Transverse colon (tissue), 4 donors: ENCODE results near the gene SART3. TPM values are rescaled to one million over a fixed set of nuclear protein-coding genes. Genes with fewer than 3 reads are reported as not detected.

ENCODE experiments used
- DNase-seq: peaks from one replicate; pipeline ENCODE4 v3.0.0-alpha.2; 2019
- H3K27ac ChIP-seq, 4 donors: fragments of 200-600 bp; sonication (generic); 2 replicates each; pipeline ENCODE4 v1.5.1; 2016 to 2018; ENCODE audit warnings: inconsistent platforms in 4 of 4
- H3K27me3 ChIP-seq: fragments of 200-600 bp; sonication (generic); 2 replicates; pipeline ENCODE4 v1.5.1; 2017; ENCODE audit warnings: inconsistent platforms
- H3K36me3 ChIP-seq, 4 donors: fragments of 200-600 bp; sonication (generic); 2 replicates each; pipeline ENCODE4 v1.5.1; 2017 to 2019; ENCODE audit warnings: inconsistent platforms in 4 of 4
- H3K4me1 ChIP-seq, 4 donors: fragments of 200-600 bp; sonication (generic); 2 replicates each; pipeline ENCODE4 v1.5.1; 2017 to 2020; ENCODE audit warnings: inconsistent platforms in 4 of 4
- H3K4me3 ChIP-seq, 4 donors: fragments of 200-600 bp; sonication (generic); 1 replicate in 1 of 4; 2 replicates in 3 of 4; pipeline versions ENCODE4 v1.5.1 to v1.6.1; 2017 to 2019; ENCODE audit warnings: inconsistent platforms in 4 of 4
- H3K9me3 ChIP-seq, 2 donors: fragments of 200-600 bp; sonication (generic); 2 replicates each; pipeline ENCODE4 v1.5.1; 2017 to 2019; ENCODE audit warnings: inconsistent platforms in 2 of 2
- CTCF ChIP-seq, 5 experiments: fragments of 200-600 bp in 3 of 5; fragments of 450-650 bp in 2 of 5; sonication (generic) in 3 of 5; IDR thresholded peaks; 1 replicate in 2 of 5; 2 replicates in 3 of 5; pipeline ENCODE4 v1.5.1; 2016 to 2017; ENCODE audit warnings: antibody characterized with exemption in 5 of 5, inconsistent platforms in 3 of 5, mild to moderate bottlenecking in 2 of 5, moderate library complexity in 1 of 5
- EP300 ChIP-seq: sonication (generic); formaldehyde crosslinking; IDR thresholded peaks from one replicate; pipeline ENCODE4 v1.6.1; 2017; ENCODE audit warnings: antibody characterized with exemption, low read depth
- POLR2A ChIP-seq: fragments of 450-650 bp; IDR thresholded peaks from one replicate; pipeline ENCODE4 v1.6.1; 2016; ENCODE audit warnings: antibody characterized with exemption, mild to moderate bottlenecking, moderate library complexity
- POLR2AphosphoS5 ChIP-seq, 3 donors: sonication (generic); formaldehyde crosslinking; IDR thresholded peaks; one replicate each; pipeline ENCODE4 v1.6.1; 2016; ENCODE audit warnings: antibody characterized with exemption in 3 of 3
- WGBS, 2 donors: methylation state at CpG; one replicate each; pipeline ENCODE4 v1.1.5; 2018; ENCODE audit warnings: low coverage in 1 of 2; 5-methylcytosine and 5-hydroxymethylcytosine counted together
- in situ Hi-C, 4 donors: fragments of 200-750 bp; cut with MboI; loops; one replicate each; pipeline versions ENCODE4 v1.15.0 to v1.15.1; 2017; ENCODE audit warnings: low sequenced_read_pairs in 3 of 4, low pct_ligation_motif_present in 1 of 4, low pct_unique_long_range_greater_than_20kb in 1 of 4
- intact Hi-C: fragments of 100-400 bp; cut with DNase I; formaldehyde crosslinking; loops from one replicate; pipeline ENCODE4 v1.15.1; 2023; ENCODE audit warnings: low total_unique reads
- total RNA-seq, 4 donors: library from RNA; depleted of rRNA; stranded (reverse); fragments of >200 nt; gene quantifications; one replicate each; pipeline ENCODE4 v1.1.0, GENCODE V29; 2016

SART3 gene
- total RNA-seq, 4 donors from 2014 or later: 25.3 to 177 (median 77.4) TPM

- TF ChIP-seq POLR2A (no peak), CTCF (IDR thresholded peaks at IDR 0.05) (no peak), POLR2AphosphoS5 (IDR thresholded peaks at IDR 0.05) (no peak), EP300 (no peak)
- intact Hi-C loops: no loop called here
- Histone ChIP-seq H3K4me1 (no peaks in the 10 kb centered on the region), H3K27ac (peak within 1 kb of the TSS; percentile 31 to 55 (median 42)), H3K9me3 (no peaks in the 10 kb centered on the region), H3K4me3 (peak within 1 kb of the TSS in 3 of 4 donors; percentile 9 to 37 (median 13)), H3K27me3 (no peaks in the 10 kb centered on the region), H3K36me3 (no peaks in the 10 kb centered on the region)
- no peak for DNase-seq
- in situ Hi-C loops: no loop called here
- 42% methylated on average over 26 of the region's 27 CpGs; no CpG with 5 or more reads in 1 of the 2 donors for WGBS, 2 donors
Observed at GRCh38 chr12:108597559-108598471, 36.8 kb upstream of the SART3 start, which contains the start of gene TMEM119. TMEM119 (minus strand) TSS chr12:108598084; CDS start chr12:108592383, 5,701 bp downstream.

GRCh38 chr12:108596854-108597558 lies 36.0 kb upstream of the SART3 start:
- no peaks in the 10 kb centered on the region for H3K9me3 ChIP-seq
- WGBS, 2 donors: 66% methylated on average over 9 of the region's 10 CpGs; no CpG with 5 or more reads in 1 of the 2 donors
- no peaks in the 10 kb centered on the region for H3K36me3 ChIP-seq
- intact Hi-C loops (no loop called here), in situ Hi-C loops (no loop called here)
- no peak for DNase-seq
- TF ChIP-seq CTCF (IDR thresholded peaks at IDR 0.05) (no peak), POLR2A (no peak), EP300 (no peak), POLR2AphosphoS5 (IDR thresholded peaks at IDR 0.05) (no peak)
- H3K27ac ChIP-seq: peak overlapping the region; percentile 31 to 55 (median 42)
- peak overlapping the region in 3 of 4 donors; percentile 9 to 37 (median 13) for H3K4me3 ChIP-seq
- H3K4me1 ChIP-seq: no peaks in the 10 kb centered on the region
- H3K27me3 ChIP-seq: no peaks in the 10 kb centered on the region

GRCh38 chr12:108595711-108596647 lies 35.0 kb upstream of the SART3 start:
- H3K4me3 ChIP-seq: peak overlapping the region in 1 of 4 donors; percentile 37
- no peaks in the 10 kb centered on the region for H3K36me3 ChIP-seq
- peak overlapping the region in 3 of 4 donors; percentile 41 to 55 (median 43) for H3K27ac ChIP-seq
- H3K4me1 ChIP-seq: no peaks in the 10 kb centered on the region
- DNase-seq: no peak
- no peaks in the 10 kb centered on the region for H3K27me3 ChIP-seq
- intact Hi-C loops (no loop called here), in situ Hi-C loops (no loop called here)
- TF ChIP-seq POLR2A (no peak), EP300 (no peak), POLR2AphosphoS5 (IDR thresholded peaks at IDR 0.05) (no peak), CTCF (IDR thresholded peaks at IDR 0.05) (no peak)
- H3K9me3 ChIP-seq: no peaks in the 10 kb centered on the region
- 75% methylated on average over 17 of the region's 17 CpGs; no CpG with 5 or more reads in 1 of the 2 donors for WGBS, 2 donors
